Stimulated activated memory B cell treated with anti-CD40 and anti-IgM and Interleukin-4, amounts not matched to agents 10 μg/mL and 1 μg/mL and 100 μg/mL, for 72 hours (primary cell): ENCODE results near the gene THG1L.
"Not testable (repeated sequence)": the region's sequence is repeated elsewhere in the genome, so short reads cannot be mapped to it uniquely, and the experiment has no call there.

Source experiments
- ATAC-seq: fragments of 150-1000 bp; cut with Tn5 transposase; 2 replicates; pipeline ENCODE4 v1.10.0; 2021
- H3K27ac Mint-ChIP-seq: one replicate; pipeline ENCODE4 v1.8.0; 2022; ENCODE audit warnings: mild to moderate bottlenecking, mixed read lengths
- H3K27me3 Mint-ChIP-seq: one replicate; pipeline ENCODE4 v1.8.0; 2022; ENCODE audit warnings: mixed read lengths
- H3K36me3 Mint-ChIP-seq: one replicate; pipeline ENCODE4 v1.8.0; 2022; ENCODE audit warnings: mixed read lengths
- H3K4me1 Mint-ChIP-seq: one replicate; pipeline ENCODE4 v1.8.0; 2022; ENCODE audit warnings: mixed read lengths
- H3K4me3 Mint-ChIP-seq: one replicate; pipeline ENCODE4 v1.8.0; 2022; ENCODE audit warnings: mild to moderate bottlenecking, moderate library complexity, mixed read lengths
- H3K9me3 Mint-ChIP-seq: one replicate; pipeline ENCODE4 v1.8.0; 2022; ENCODE audit warnings: mixed read lengths

The THG1L gene

GRCh38 chr5:157731272-157732129 lies at the start of gene THG1L:
Gene THG1L, plus strand, starts transcription at chr5:157731420. Its CDS starts 21 bp downstream, at chr5:157731441.
- Mint-ChIP-seq H3K9me3 (no peaks in the 10 kb centered on the region), H3K27ac (peak within 1 kb of the TSS; percentile 98), H3K36me3 (peaks cover 21% of the 10 kb centered on the region), H3K27me3 (no peaks in the 10 kb centered on the region), H3K4me3 (peak within 1 kb of the TSS; percentile 95), H3K4me1 (peaks cover 43% of the 10 kb centered on the region)
- peak; percentile 97 for ATAC-seq

GRCh38 chr5:157682257-157682656 lies 49.0 kb upstream of the THG1L start:
- Mint-ChIP-seq H3K27me3 (no peaks in the 10 kb centered on the region), H3K4me1 (no peaks in the 10 kb centered on the region), H3K36me3 (no peaks in the 10 kb centered on the region), H3K27ac (no peak overlapping the region), H3K9me3 (no peaks in the 10 kb centered on the region), H3K4me3 (no peak overlapping the region)
- ATAC-seq, result no peak

GRCh38 chr5:157686276-157687197 lies 44.7 kb upstream of the THG1L start:
- not testable (repeated sequence) for H3K4me1 Mint-ChIP-seq, H3K36me3 Mint-ChIP-seq, H3K27ac Mint-ChIP-seq, H3K27me3 Mint-ChIP-seq, H3K4me3 Mint-ChIP-seq, H3K9me3 Mint-ChIP-seq, ATAC-seq

GRCh38 chr5:157687198-157687554 lies 44.0 kb upstream of the THG1L start:
- Mint-ChIP-seq H3K4me1 (no peaks in the 10 kb centered on the region), H3K27ac (no peak overlapping the region), H3K27me3 (no peaks in the 10 kb centered on the region), H3K36me3 (no peaks in the 10 kb centered on the region), H3K4me3 (no peak overlapping the region), H3K9me3 (no peaks in the 10 kb centered on the region)
- ATAC-seq, result no peak

- H3K4me3 Mint-ChIP-seq, result peak overlapping the region; percentile 56
- H3K27ac Mint-ChIP-seq, result no peak overlapping the region
- no peaks in the 10 kb centered on the region for H3K9me3 Mint-ChIP-seq
- no peaks in the 10 kb centered on the region for H3K27me3 Mint-ChIP-seq
- ATAC-seq, result peak; percentile 62
- no peaks in the 10 kb centered on the region for H3K4me1 Mint-ChIP-seq
- H3K36me3 Mint-ChIP-seq, result no peaks in the 10 kb centered on the region
These were observed 41.1 kb upstream of the THG1L start for GRCh38 chr5:157689942-157690689.

GRCh38 chr5:157690690-157691433 lies 40.4 kb upstream of the THG1L start:
- Mint-ChIP-seq H3K4me1 (no peaks in the 10 kb centered on the region), H3K4me3 (peak overlapping the region; percentile 56), H3K27ac (no peak overlapping the region), H3K36me3 (no peaks in the 10 kb centered on the region), H3K9me3 (no peaks in the 10 kb centered on the region), H3K27me3 (no peaks in the 10 kb centered on the region)
- ATAC-seq, result no peak

- not testable (repeated sequence) for H3K27ac Mint-ChIP-seq, H3K27me3 Mint-ChIP-seq, ATAC-seq
These were observed 37.4 kb upstream of the THG1L start for GRCh38 chr5:157693816-157694215.

GRCh38 chr5:157696154-157696553 lies 35.1 kb upstream of the THG1L start:
- H3K36me3 Mint-ChIP-seq, H3K9me3 Mint-ChIP-seq, H3K27ac Mint-ChIP-seq, ATAC-seq, H3K4me1 Mint-ChIP-seq, H3K4me3 Mint-ChIP-seq, H3K27me3 Mint-ChIP-seq: not testable (repeated sequence)

More at GRCh38 chr5:157693816-157694215, 37.4 kb upstream of the THG1L start:
- not testable (repeated sequence) for H3K4me1 Mint-ChIP-seq, H3K9me3 Mint-ChIP-seq, H3K36me3 Mint-ChIP-seq, H3K4me3 Mint-ChIP-seq

GRCh38 chr5:157698674-157699073 lies 32.5 kb upstream of the THG1L start:
- H3K27ac Mint-ChIP-seq, H3K4me1 Mint-ChIP-seq, H3K36me3 Mint-ChIP-seq, H3K9me3 Mint-ChIP-seq, H3K4me3 Mint-ChIP-seq, H3K27me3 Mint-ChIP-seq, ATAC-seq: not testable (repeated sequence)

- H3K9me3 Mint-ChIP-seq, result peaks cover 4% of the 10 kb centered on the region
- no peak for ATAC-seq
These were observed 27.5 kb upstream of the THG1L start for GRCh38 chr5:157703736-157704135.

GRCh38 chr5:157708866-157709265 lies 22.4 kb upstream of the THG1L start:
- ATAC-seq, result no peak
- no peaks in the 10 kb centered on the region for H3K4me1 Mint-ChIP-seq
- no peak overlapping the region for H3K27ac Mint-ChIP-seq
- H3K4me3 Mint-ChIP-seq, result no peak overlapping the region
- H3K27me3 Mint-ChIP-seq, result no peaks in the 10 kb centered on the region
- no peaks in the 10 kb centered on the region for H3K9me3 Mint-ChIP-seq
- H3K36me3 Mint-ChIP-seq, result peaks cover 5% of the 10 kb centered on the region

More at GRCh38 chr5:157703736-157704135, 27.5 kb upstream of the THG1L start:
- Mint-ChIP-seq H3K36me3 (no peaks in the 10 kb centered on the region), H3K27ac (no peak overlapping the region), H3K27me3 (no peaks in the 10 kb centered on the region), H3K4me3 (no peak overlapping the region), H3K4me1 (no peaks in the 10 kb centered on the region)

GRCh38 chr5:157709346-157709745 lies 21.9 kb upstream of the THG1L start:
- H3K27ac Mint-ChIP-seq, result no peak overlapping the region
- peaks cover 10% of the 10 kb centered on the region for H3K36me3 Mint-ChIP-seq
- no peaks in the 10 kb centered on the region for H3K9me3 Mint-ChIP-seq
- ATAC-seq, result no peak
- no peaks in the 10 kb centered on the region for H3K4me1 Mint-ChIP-seq
- no peak overlapping the region for H3K4me3 Mint-ChIP-seq
- H3K27me3 Mint-ChIP-seq, result no peaks in the 10 kb centered on the region

- ATAC-seq, result no peak
These were observed 20.8 kb upstream of the THG1L start for GRCh38 chr5:157710431-157710830.

GRCh38 chr5:157710882-157711281 lies 20.3 kb upstream of the THG1L start:
- Mint-ChIP-seq H3K4me1 (no peaks in the 10 kb centered on the region), H3K27ac (no peak overlapping the region), H3K4me3 (no peak overlapping the region), H3K9me3 (no peaks in the 10 kb centered on the region), H3K27me3 (no peaks in the 10 kb centered on the region), H3K36me3 (peaks cover 10% of the 10 kb centered on the region)
- ATAC-seq, result no peak

More at GRCh38 chr5:157710431-157710830, 20.8 kb upstream of the THG1L start:
- Mint-ChIP-seq H3K36me3 (peaks cover 10% of the 10 kb centered on the region), H3K4me1 (no peaks in the 10 kb centered on the region), H3K9me3 (no peaks in the 10 kb centered on the region), H3K27ac (no peak overlapping the region), H3K27me3 (no peaks in the 10 kb centered on the region), H3K4me3 (no peak overlapping the region)
